HG03565 (cell line): ENCODE data around the gene ENOX2.
"Not testable (repeated sequence)": the region's sequence is repeated elsewhere in the genome, so short reads cannot be mapped to it uniquely, and the experiment has no call there.

Experiments used
- ATAC-seq: cut with Tn5 transposase; IDR thresholded peaks from one replicate; pipeline ENCODE4 v1.9.1; 2021; ENCODE audit warnings: mild to moderate bottlenecking, moderate library complexity; ENCODE audit not compliant: unreplicated experiment

Gene ENOX2

GRCh38 chrX:130827648-130828047, 75.4 kb downstream of the ENOX2 start:
- no peak for ATAC-seq

GRCh38 chrX:130826249-130826648, 76.8 kb downstream of the ENOX2 start:
- ATAC-seq, result no peak

GRCh38 chrX:130825525-130825924, 77.5 kb downstream of the ENOX2 start:
- no peak for ATAC-seq

GRCh38 chrX:130819367-130819766, 83.6 kb downstream of the ENOX2 start:
- ATAC-seq, result not testable (repeated sequence)

- not testable (repeated sequence) for ATAC-seq
Observed at GRCh38 chrX:130813932-130814331, 89.1 kb downstream of the ENOX2 start.

GRCh38 chrX:130810561-130810960, 92.4 kb downstream of the ENOX2 start:
- no peak for ATAC-seq

GRCh38 chrX:130805903-130806302, 97.1 kb downstream of the ENOX2 start:
- no peak for ATAC-seq

- ATAC-seq, result no peak
Observed at GRCh38 chrX:130803537-130803936, 99.5 kb downstream of the ENOX2 start.

GRCh38 chrX:130801901-130802300, 101.1 kb downstream of the ENOX2 start:
- no peak for ATAC-seq

- no peak for ATAC-seq
Observed at GRCh38 chrX:130799393-130799792, 103.6 kb downstream of the ENOX2 start.

- no peak for ATAC-seq
Observed at GRCh38 chrX:130793975-130794374, 109.0 kb downstream of the ENOX2 start.

GRCh38 chrX:130791870-130792269, 111.1 kb downstream of the ENOX2 start:
- not testable (repeated sequence) for ATAC-seq

GRCh38 chrX:130789793-130790192, 113.2 kb downstream of the ENOX2 start:
- no peak for ATAC-seq

GRCh38 chrX:130788786-130789581, 114.0 kb downstream of the ENOX2 start:
- no peak for ATAC-seq

- ATAC-seq, result no peak
Observed at GRCh38 chrX:130786030-130786429, 117.0 kb downstream of the ENOX2 start.

- no peak for ATAC-seq
Observed at GRCh38 chrX:130778773-130779172, 124.2 kb downstream of the ENOX2 start.

- ATAC-seq, result no peak
Observed at GRCh38 chrX:130775849-130776248, 127.2 kb downstream of the ENOX2 start.

GRCh38 chrX:130772776-130773143, 130.2 kb downstream of the ENOX2 start:
- ATAC-seq, result no peak

- no peak for ATAC-seq
Observed at GRCh38 chrX:130772105-130772775, 130.8 kb downstream of the ENOX2 start.

- no peak for ATAC-seq
Observed at GRCh38 chrX:130771648-130772047, 131.4 kb downstream of the ENOX2 start.

- ATAC-seq, result no peak
Observed at GRCh38 chrX:130771230-130771629, 131.8 kb downstream of the ENOX2 start.

- no peak for ATAC-seq
Observed at GRCh38 chrX:130770615-130771014, 132.4 kb downstream of the ENOX2 start.
